H9 (cell line): ENCODE data around the gene IQCC. TPM values are rescaled to one million over a fixed set of nuclear protein-coding genes. Genes with fewer than 3 reads are reported as not detected.

Experiments
- DNase-seq: peaks from one replicate; pipeline ENCODE4 v3.0.0-alpha.2; 2017
- H2AFZ ChIP-seq: one replicate; pipeline ENCODE4 v1.6.1; 2013; ENCODE audit warnings: mild to moderate bottlenecking, low read length, control low read depth, moderate library complexity
- H2AK5ac ChIP-seq: 2 replicates; pipeline ENCODE4 v1.6.1; 2013; ENCODE audit warnings: low read length, control low read depth, mixed read lengths; ENCODE audit not compliant: insufficient read length
- H2BK120ac ChIP-seq: one replicate; pipeline ENCODE4 v1.6.1; 2013; ENCODE audit warnings: low read depth, mild to moderate bottlenecking, low read length, control low read depth, inconsistent platforms; ENCODE audit not compliant: poor library complexity, severe bottlenecking
- H2BK12ac ChIP-seq: 2 replicates; pipeline ENCODE4 v1.6.1; 2013; ENCODE audit warnings: low read length, control low read depth, mixed read lengths, low read depth; ENCODE audit not compliant: insufficient read length
- H2BK15ac ChIP-seq: 2 replicates; pipeline ENCODE4 v1.6.1; 2013; ENCODE audit warnings: low read depth, low read length, control low read depth
- H2BK20ac ChIP-seq: one replicate; pipeline ENCODE4 v1.6.1; 2013; ENCODE audit warnings: low read depth, mild to moderate bottlenecking, low read length, control low read depth, inconsistent platforms; ENCODE audit not compliant: poor library complexity, severe bottlenecking
- H2BK5ac ChIP-seq: 2 replicates; pipeline ENCODE4 v1.6.1; 2013; ENCODE audit warnings: low read length, control low read depth, mixed read lengths; ENCODE audit not compliant: insufficient read length
- H3K14ac ChIP-seq: 2 replicates; pipeline ENCODE4 v1.6.1; 2013; ENCODE audit warnings: low read length, control low read depth; ENCODE audit not compliant: insufficient read depth
- H3K18ac ChIP-seq: 2 replicates; pipeline ENCODE4 v1.6.1; 2013; ENCODE audit warnings: low read depth, mild to moderate bottlenecking, mixed read lengths, low read length, control low read depth; ENCODE audit not compliant: insufficient read length
- H3K23ac ChIP-seq: 2 replicates; pipeline ENCODE4 v1.6.1; 2013; ENCODE audit warnings: low read length, control low read depth, mixed read lengths, low read depth; ENCODE audit not compliant: insufficient read length
- H3K23me2 ChIP-seq: 2 replicates; pipeline ENCODE4 v1.6.1; 2013; ENCODE audit warnings: low read depth, mild to moderate bottlenecking, mixed read lengths, low read length, control low read depth; ENCODE audit not compliant: insufficient read length, poor library complexity, severe bottlenecking
- H3K27ac ChIP-seq: 2 replicates; pipeline ENCODE4 v1.5.1; 2013; ENCODE audit warnings: low read length, control low read depth, mixed read lengths, low read depth; ENCODE audit not compliant: insufficient read length
- H3K27me3 ChIP-seq: 2 replicates; pipeline ENCODE4 v1.6.1; 2013; ENCODE audit warnings: low read length, control low read depth, inconsistent platforms; ENCODE audit not compliant: insufficient read depth
- H3K4ac ChIP-seq: 2 replicates; pipeline ENCODE4 v1.6.1; 2013; ENCODE audit warnings: low read depth, mild to moderate bottlenecking, control low read depth, inconsistent platforms, low read length, moderate library complexity
- H3K4me1 ChIP-seq: 2 replicates; pipeline ENCODE4 v1.6.1; 2013; ENCODE audit warnings: low read length, control low read depth, inconsistent platforms; ENCODE audit not compliant: insufficient read depth
- H3K4me2 ChIP-seq: 2 replicates; pipeline ENCODE4 v1.6.1; 2013; ENCODE audit warnings: low read length, control low read depth, mixed read lengths; ENCODE audit not compliant: insufficient read length, insufficient read depth
- H3K56ac ChIP-seq: 2 replicates; pipeline ENCODE4 v1.6.1; 2013; ENCODE audit warnings: low read depth, mild to moderate bottlenecking, mixed read lengths, low read length, control low read depth; ENCODE audit not compliant: insufficient read length
- H3K79me1 ChIP-seq: 2 replicates; pipeline ENCODE4 v1.6.1; 2013; ENCODE audit warnings: low read depth, mild to moderate bottlenecking, moderate library complexity, low read length, control low read depth, inconsistent platforms; ENCODE audit not compliant: insufficient read depth, poor library complexity, severe bottlenecking
- H3K79me2 ChIP-seq: 2 replicates; pipeline ENCODE4 v1.6.1; 2013; ENCODE audit warnings: low read length, control low read depth, inconsistent platforms; ENCODE audit not compliant: insufficient read depth
- H3K9ac ChIP-seq: 2 replicates; pipeline ENCODE4 v1.6.1; 2013; ENCODE audit warnings: low read length, control low read depth, mixed read lengths; ENCODE audit not compliant: insufficient read length; ENCODE audit errors: extremely low read depth
- H3K9me3 ChIP-seq: one replicate; pipeline ENCODE4 v1.6.1; 2013; ENCODE audit warnings: low read depth, low read length, inconsistent platforms; ENCODE audit not compliant: control insufficient read depth
- H3T11ph ChIP-seq: one replicate; pipeline ENCODE4 v1.6.1; 2013; ENCODE audit warnings: mild to moderate bottlenecking, low read length, control low read depth, inconsistent platforms
- H4K20me1 ChIP-seq: one replicate; pipeline ENCODE4 v1.6.1; 2013; ENCODE audit not compliant: control insufficient read depth, insufficient read length, insufficient read depth
- H4K5ac ChIP-seq: 2 replicates; pipeline ENCODE4 v1.6.1; 2013; ENCODE audit warnings: low read depth, mild to moderate bottlenecking, mixed read lengths, low read length, control low read depth; ENCODE audit not compliant: insufficient read length
- H4K8ac ChIP-seq: replicated peaks from 2 replicates; pipeline ENCODE4 v1.6.1; 2013; ENCODE audit warnings: low read length, control low read depth, mixed read lengths, low read depth; ENCODE audit not compliant: insufficient read length
- H4K91ac ChIP-seq: 2 replicates; pipeline ENCODE4 v1.6.1; 2013; ENCODE audit warnings: low read depth, mild to moderate bottlenecking, moderate library complexity, mixed read lengths, low read length, control low read depth; ENCODE audit not compliant: insufficient read length
- H3K27ac Mint-ChIP-seq, 3 experiments: 2 replicates in 2 of 3; 3 replicates in 1 of 3; pipeline ENCODE4 v1.8.0; 2020 to 2021; ENCODE audit warnings: mixed read lengths in 3 of 3, mild to moderate bottlenecking in 1 of 3, moderate library complexity in 1 of 3
- H3K27me3 Mint-ChIP-seq: 2 replicates; pipeline ENCODE4 v1.8.0; 2021; ENCODE audit warnings: low read depth, mild to moderate bottlenecking, moderate library complexity, mixed read lengths
- H3K36me3 Mint-ChIP-seq, 3 experiments: 2 replicates in 2 of 3; 3 replicates in 1 of 3; pipeline ENCODE4 v1.8.0; 2020 to 2021; ENCODE audit warnings: low read depth in 3 of 3, mixed read lengths in 3 of 3; ENCODE audit not compliant: insufficient read depth in 1 of 3
- H3K4me1 Mint-ChIP-seq, 2 experiments: 2 replicates each; pipeline ENCODE4 v1.8.0; 2020; ENCODE audit warnings: mixed read lengths in 2 of 2
- H3K4me3 Mint-ChIP-seq, 2 experiments: 2 replicates in 1 of 2; 3 replicates in 1 of 2; pipeline ENCODE4 v1.8.0; 2020 to 2021; ENCODE audit warnings: mild to moderate bottlenecking in 2 of 2, mixed read lengths in 2 of 2, moderate library complexity in 1 of 2
- H3K9me3 Mint-ChIP-seq, 2 experiments: 2 replicates in 1 of 2; 3 replicates in 1 of 2; pipeline ENCODE4 v1.8.0; 2020; ENCODE audit warnings: mild to moderate bottlenecking in 2 of 2, mixed read lengths in 2 of 2, moderate library complexity in 1 of 2
- CTCF ChIP-seq: fragments of 200-600 bp; sonication (generic); conservative IDR thresholded peaks from 3 replicates; pipeline ENCODE4 v1.8.0; 2021; ENCODE audit warnings: antibody characterized with exemption, mild to moderate bottlenecking
- WGBS: extraction: QIAGEN DNeasy Blood & Tissue Kit; methylation state at CpG from one replicate; pipeline ENCODE4 v1.1.7; 2013; ENCODE audit warnings: missing lambda C conversion rate, low lambda C conversion rate, mixed read lengths; ENCODE audit not compliant: insufficient read length; ENCODE audit errors: extremely low coverage; 5-methylcytosine and 5-hydroxymethylcytosine counted together
- total RNA-seq: library from RNA; stranded (reverse); gene quantifications from 2 replicates; pipeline ENCODE4 v1.2.1, GENCODE V29; 2021

Gene IQCC
- total RNA-seq, 1 experiment from 2014 or later = 5.3 TPM

- Histone ChIP-seq H3K4ac (no peak overlapping the region), H3K9me3 (no peaks in the 10 kb centered on the region), H2BK5ac (no peak overlapping the region), H4K5ac (no peak overlapping the region), H3K79me2 (no peaks in the 10 kb centered on the region), H3K4me1 (no peaks in the 10 kb centered on the region), H4K20me1 (no peaks in the 10 kb centered on the region), H2BK20ac (no peak overlapping the region), H2BK120ac (no peak overlapping the region), H3K9ac (no peak overlapping the region), H2AFZ (no peak overlapping the region), H4K91ac (no peak overlapping the region), H2BK12ac (no peak overlapping the region), H3K27ac (no peak overlapping the region), H3T11ph (no peak overlapping the region), H2AK5ac (no peak overlapping the region), H2BK15ac (no peak overlapping the region), H4K8ac (no peak overlapping the region), H3K56ac (no peak overlapping the region), H3K23me2 (no peaks in the 10 kb centered on the region), H3K79me1 (no peaks in the 10 kb centered on the region), H3K23ac (no peak overlapping the region), H3K14ac (no peak overlapping the region), H3K4me2 (no peak overlapping the region), H3K27me3 (no peaks in the 10 kb centered on the region), H3K18ac (no peak overlapping the region)
- peak overlapping the region in 1 of 3 experiments; percentile 89; a peak in 1 of 7 replicates for H3K27ac Mint-ChIP-seq
- H3K9me3 Mint-ChIP-seq = no peaks in the 10 kb centered on the region
- H3K27me3 Mint-ChIP-seq = no peaks in the 10 kb centered on the region
- no peak overlapping the region for H3K4me3 Mint-ChIP-seq
- peaks cover 2 to 5% of the 10 kb centered on the region in 2 experiments; a peak in 3 of 4 replicates for H3K4me1 Mint-ChIP-seq
- peaks cover 27 to 72% (median 39%) of the 10 kb centered on the region in 3 experiments for H3K36me3 Mint-ChIP-seq
- WGBS = no CpG with 5 or more reads among the region's 5 CpGs
- no peak for DNase-seq
- TF ChIP-seq CTCF = no peak
Observed at GRCh38 chr1:32231843-32232432, 26.5 kb downstream of the IQCC start.
